ENCODE results near the gene CD300A.

CD300A gene

GRCh38 chr17:74455821-74456220 is 10.6 kb upstream of the CD300A start:
- no peak for DNase-seq

GRCh38 chr17:74457146-74457819 is 9.2 kb upstream of the CD300A start:
- peak in 5 of 6 experiments; percentile 36 to 63 (median 41) for DNase-seq

DNA sequence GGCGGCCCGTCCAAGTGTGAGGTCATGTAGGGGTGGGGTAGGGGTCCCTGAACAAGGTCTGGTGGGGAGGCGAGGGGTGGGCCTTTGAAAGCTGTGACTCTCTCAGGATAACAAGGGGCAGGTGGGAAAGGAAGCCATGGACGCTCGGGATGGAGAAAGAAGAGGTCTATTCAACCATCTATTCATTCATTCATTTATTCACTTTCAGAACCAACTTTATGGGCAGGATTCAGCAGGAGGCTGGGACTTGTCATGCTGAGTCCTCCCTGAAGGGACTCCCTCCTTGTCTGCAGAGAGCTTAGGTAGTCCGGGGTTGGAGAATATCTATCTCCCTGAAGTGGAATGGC is 8.6 kb upstream of the CD300A start:
- DNase-seq: no peak

GRCh38 chr17:74458835-74459234 is 7.6 kb upstream of the CD300A start:
- DNase-seq: no peak

- DNase-seq: no peak
These were observed 6.8 kb upstream of the CD300A start for GRCh38 chr17:74459622-74460021.

DNA sequence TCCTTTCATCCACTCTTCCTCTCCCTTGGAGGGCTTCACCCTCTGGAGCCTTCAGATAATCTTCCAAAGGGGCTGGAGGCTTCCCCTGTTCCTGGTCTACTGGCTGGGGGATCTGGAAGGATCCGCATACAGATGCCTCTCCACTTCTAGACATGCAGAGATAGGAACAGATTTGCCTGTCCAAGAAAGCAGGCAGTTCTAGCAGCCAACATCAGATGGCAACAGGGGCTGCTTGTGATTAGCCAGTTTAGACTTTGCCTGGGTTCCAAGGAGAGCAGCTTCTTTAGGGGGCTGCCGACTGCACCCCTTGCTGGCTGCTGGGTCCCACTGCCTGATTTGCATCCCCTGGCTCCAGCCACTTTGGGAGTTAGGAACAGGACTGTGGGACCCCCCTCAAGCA is 6.2 kb upstream of the CD300A start:
- DNase-seq: no peak

DNA sequence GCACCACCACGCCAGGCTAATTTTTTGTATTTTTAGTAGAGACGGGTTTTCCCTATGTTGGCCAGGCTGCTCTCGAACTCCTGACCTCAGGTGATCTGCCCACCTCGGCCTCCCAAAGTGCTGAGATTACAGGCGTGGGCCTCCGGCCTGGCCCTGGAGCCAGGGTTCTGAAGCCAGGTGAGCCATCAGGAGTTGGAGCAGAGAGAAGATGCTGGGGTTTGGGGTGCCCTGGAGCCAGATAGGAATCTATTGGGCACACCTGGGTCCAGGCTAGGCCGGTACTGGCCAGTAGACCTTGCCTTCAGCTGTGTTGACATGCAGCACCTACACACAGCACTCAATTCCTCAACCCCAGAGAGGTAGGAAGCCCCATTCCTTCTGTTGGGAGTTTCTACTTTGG is 5.4 kb upstream of the CD300A start:
- DNase-seq: no peak

DNA sequence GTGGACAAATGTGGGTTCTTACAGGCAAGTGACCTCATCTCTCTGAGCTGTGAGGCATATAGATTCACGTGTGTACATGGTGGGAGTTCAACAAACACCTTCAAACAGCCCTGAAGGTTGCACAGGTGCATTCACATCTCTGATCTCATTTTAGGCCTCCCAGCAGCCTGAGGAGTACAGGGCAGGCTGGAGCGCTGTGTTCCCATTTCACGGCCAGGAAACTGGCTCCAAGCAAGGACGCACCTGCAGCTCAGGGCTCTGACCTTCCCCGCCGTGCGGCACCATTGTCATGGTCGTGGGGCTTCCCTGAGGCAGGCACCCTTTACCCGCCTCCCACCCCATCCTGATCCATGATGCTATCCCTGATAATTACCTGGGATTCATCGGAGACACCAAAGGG is 4.8 kb upstream of the CD300A start:
- DNase-seq: no peak

GRCh38 chr17:74464730-74465377 is 1.6 kb upstream of the CD300A start:
- DNase-seq: no peak

DNA sequence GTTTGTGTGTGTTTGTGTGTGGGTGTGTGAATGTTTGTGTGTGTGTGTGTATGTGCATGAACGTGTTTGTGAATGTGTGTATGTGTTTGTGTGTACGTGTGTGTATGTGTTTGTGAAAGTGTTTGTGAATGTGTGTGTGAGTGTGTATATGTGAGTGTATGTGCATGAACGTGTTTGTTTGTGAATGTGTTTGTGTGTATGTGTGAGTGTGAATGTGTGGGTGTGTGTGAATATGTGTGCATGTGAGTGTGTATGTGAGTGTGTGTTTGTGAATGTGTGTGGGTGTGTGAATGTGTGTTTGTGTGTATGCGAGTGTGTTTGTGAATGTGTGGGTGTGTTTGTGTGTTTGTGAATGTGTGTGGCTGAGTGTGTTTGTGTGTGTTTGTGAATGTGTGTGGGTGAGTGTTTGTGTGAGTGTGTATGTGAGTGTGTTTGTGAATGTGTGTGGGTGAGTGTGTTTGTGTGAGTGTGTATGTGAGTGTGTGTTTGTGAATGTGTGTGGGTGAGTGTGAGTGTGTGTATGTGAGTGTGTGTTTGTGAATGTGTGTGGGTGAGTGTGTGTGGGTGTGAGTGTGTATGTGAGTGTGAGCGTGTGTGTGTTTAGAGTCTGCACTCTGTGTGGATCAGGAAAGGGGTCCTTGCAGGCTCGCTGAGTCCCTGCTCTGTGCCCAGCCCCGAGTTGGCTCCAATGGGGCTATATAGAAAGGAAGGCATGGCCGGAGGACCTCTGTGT is 890 bp upstream of the CD300A start:
- no peak for DNase-seq

GRCh38 chr17:74466828-74467184 is 372 bp downstream of the CD300A start:
- DNase-seq: peak in 1 of 6 experiments; percentile 52

- DNase-seq: peak in 1 of 6 experiments; percentile 14
These were observed 952 bp downstream of the CD300A start for GRCh38 chr17:74467221-74467951.

DNA sequence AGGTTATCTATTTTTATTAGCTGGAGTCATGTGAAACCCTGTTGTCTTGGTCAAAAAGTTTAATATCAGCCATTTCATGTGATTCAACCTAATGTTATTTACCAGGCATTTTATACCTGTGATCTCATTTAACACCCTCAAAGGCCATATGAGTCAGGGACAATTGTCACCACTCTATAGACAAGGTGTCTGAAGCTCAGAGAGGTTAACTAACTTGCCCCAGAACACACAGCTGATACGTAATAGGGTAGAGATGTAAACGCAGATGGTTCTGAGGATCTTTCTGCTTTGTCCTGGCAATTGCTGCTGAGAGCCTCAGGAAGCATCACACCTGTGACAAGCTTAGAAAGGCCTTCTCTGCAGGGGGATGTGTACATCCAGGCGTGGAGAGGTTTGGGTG is 4.9 kb downstream of the CD300A start:
- no peak for DNase-seq

- no peak for DNase-seq
These were observed 6.5 kb downstream of the CD300A start for GRCh38 chr17:74472890-74473289.

DNA sequence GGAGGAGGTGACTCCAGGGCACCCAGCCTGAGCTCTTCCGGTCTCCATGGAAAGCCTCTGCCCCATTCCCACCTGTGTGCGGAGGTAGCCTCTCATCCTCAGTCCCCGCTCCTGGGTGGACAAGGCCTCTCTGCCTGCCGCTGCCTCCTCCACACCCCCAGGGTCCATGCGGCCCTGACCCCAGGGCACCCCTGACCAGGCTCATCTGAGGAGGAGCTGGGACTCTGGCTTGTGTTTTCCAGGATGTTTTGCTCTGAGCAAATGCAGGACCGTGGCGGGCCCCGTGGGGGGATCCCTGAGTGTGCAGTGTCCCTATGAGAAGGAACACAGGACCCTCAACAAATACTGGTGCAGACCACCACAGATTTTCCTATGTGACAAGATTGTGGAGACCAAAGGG is 6.9 kb downstream of the CD300A start:
- no peak for DNase-seq

DNA sequence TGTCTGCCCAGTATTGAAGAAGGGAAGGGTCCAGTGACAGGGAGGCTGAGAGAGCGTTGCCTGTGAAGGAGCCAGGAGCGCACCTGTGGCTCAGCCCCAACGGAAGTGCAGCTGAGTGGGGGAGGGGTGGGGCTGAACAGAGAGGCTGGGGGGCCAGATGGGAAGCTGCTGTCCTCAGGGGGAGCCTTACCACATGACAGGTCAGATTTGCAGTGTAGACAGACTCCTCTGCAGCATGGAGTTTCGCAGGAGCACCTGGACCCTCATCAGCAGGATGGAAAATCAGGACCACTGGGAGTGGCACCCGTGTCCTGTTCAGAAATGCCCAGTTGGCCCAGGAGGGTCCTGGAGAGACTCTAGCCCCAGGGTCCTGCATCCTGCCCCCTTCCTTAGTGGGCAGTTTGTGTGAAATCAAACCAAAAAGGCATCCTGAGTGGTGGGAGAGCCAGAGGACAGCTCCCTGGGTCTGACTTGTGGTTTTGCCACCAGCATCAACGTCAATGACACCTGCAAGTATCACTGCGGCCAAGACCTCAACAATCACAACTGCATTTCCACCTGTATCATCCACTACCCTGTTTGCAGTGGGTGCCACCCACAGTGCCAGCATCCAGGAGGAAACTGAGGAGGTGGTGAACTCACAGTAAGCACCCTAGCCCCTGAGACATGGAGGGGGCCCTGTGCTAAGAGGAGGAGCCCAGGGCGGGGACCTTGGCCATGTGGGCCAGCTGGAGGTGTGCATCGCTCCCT is 7.8 kb downstream of the CD300A start:
- DNase-seq: peak in 3 of 6 experiments; percentile 12 to 35 (median 16)

DNA sequence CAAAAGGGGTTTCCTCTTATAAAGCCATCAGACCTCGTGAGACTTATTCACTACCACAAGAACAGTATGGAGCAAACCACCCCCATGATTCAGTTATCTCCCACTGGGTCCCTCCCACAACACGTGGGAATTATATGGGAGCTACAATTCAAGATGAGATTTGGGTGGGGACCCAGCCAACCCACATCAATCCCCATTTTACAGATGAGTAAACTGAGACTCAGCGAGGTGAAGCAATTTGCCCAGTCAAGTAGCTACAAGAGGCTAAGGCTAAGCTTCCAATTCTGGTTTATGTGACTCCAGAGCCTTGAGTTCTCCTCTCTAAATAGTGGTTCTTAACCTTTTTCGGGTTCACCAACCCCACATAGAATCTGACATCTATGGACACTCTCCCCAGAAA is 8.8 kb downstream of the CD300A start:
- no peak for DNase-seq

DNA sequence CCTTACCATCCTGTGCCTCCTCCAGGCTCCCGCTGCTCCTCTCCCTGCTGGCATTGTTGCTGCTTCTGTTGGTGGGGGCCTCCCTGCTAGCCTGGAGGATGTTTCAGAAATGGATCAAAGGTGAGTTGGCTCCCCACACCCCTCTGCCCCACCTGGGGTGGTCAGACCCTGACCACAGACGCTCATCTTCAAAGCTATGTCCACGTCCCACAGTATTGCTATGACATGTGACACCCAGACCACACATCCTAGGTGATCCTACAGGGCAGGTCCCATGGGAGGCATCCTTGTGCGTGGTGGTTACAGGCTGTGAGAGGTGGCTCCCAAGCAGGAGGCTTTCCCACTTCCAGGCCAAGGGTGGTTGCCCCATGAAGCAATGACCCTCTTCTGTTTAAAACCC is 11.0 kb downstream of the CD300A start:
- DNase-seq: no peak

DNA sequence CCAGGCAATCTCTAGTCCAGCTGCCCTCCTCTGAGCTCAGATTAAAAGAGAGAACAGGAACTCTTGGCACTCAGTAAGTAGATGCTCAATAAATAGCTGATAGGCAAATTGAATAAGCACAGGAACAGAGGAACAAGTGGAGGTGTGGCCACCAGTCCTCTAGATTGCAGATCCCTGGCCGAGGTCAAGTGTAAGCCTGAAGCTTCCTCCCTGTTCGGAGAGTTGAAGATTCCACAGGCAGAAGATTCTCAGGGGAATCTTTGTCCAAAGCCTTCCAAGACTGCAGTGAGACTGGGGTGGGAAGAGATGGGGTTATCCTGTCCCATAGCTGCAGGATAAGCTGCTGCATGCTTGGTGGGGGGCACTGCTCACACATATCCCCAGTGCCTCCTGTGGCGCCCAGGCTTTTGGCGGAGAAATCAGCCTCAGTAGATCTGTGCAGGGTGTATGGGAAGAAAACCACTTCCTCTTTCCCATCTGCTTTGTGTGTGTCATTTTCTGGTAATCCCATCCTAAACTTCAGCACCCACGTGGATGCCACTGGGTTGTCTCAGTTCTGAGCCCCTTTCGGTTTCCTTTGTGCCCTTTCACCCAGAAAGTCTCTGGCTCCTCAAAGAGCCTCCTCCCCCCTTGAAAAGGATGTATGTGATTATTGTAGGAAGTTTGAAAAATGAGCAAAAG is 12.1 kb downstream of the CD300A start:
- peak in 3 of 6 experiments; percentile 9 to 59 (median 45) for DNase-seq

GRCh38 chr17:74480290-74480689 is 13.9 kb downstream of the CD300A start:
- DNase-seq: no peak

- no peak for DNase-seq
These were observed 15.2 kb downstream of the CD300A start for GRCh38 chr17:74481621-74482020.

GRCh38 chr17:74484066-74484465 is 17.6 kb downstream of the CD300A start:
- DNase-seq: no peak
